Nasal cavity respiratory epithelium epithelial cell of viscerocranial mucosa (primary cell): ENCODE measurements around the gene LMAN1. TPM values are rescaled to one million over a fixed set of nuclear protein-coding genes. Genes with fewer than 3 reads are reported as not detected.

ENCODE experiments used
- total RNA-seq: library from RNA; depleted of rRNA; stranded (reverse); fragments of >200 nt; gene quantifications from 2 replicates; pipeline ENCODE4 v1.2.3, GENCODE V29; 2014

LMAN1 gene, protein sequence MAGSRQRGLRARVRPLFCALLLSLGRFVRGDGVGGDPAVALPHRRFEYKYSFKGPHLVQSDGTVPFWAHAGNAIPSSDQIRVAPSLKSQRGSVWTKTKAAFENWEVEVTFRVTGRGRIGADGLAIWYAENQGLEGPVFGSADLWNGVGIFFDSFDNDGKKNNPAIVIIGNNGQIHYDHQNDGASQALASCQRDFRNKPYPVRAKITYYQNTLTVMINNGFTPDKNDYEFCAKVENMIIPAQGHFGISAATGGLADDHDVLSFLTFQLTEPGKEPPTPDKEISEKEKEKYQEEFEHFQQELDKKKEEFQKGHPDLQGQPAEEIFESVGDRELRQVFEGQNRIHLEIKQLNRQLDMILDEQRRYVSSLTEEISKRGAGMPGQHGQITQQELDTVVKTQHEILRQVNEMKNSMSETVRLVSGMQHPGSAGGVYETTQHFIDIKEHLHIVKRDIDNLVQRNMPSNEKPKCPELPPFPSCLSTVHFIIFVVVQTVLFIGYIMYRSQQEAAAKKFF
- total RNA-seq: 148 and 341 TPM in 2 replicates

DNA sequence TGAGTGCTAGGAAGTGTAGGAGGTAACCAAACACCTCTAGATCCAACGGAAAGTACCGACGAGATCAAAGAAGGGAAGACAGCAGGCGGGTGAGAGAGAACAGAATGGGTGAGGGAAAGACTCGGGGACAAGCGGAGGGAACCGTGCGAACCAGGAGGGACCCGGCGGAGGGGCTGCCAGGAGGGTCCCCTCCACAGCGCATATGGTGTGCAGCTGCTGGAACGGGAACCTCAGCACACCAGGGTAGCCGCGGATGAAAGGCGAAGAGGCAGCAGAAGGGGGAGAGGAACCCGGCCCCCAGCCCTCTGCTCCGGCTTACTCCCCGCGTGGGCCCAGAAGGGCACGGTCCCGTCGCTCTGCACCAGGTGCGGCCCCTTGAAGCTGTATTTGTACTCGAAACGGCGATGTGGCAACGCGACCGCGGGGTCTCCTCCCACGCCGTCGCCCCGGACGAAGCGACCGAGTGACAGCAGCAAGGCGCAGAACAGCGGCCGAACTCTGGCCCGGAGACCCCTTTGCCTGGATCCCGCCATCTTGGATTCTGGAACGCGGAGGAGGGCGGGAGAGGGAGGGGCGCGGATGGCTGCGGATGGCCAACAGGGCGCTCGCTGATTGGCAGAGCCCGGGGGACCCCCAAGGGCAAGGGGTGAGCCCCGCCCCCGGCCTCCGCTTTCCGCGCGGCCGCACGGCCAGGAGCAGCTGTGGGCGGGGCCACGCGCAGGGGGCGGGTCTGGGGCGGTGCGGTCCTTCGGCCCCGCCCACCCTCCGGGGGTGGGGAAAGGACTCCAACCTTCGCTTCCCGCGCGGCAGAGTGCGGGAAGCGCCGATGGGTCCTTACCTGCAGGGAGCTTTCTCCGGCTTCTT, at the start of gene LMAN1:
Gene LMAN1, minus strand, starts transcription at position 554 of the 864 bp plus-strand sequence. Its CDS starts 21 bp downstream, at position 533.

DNA sequence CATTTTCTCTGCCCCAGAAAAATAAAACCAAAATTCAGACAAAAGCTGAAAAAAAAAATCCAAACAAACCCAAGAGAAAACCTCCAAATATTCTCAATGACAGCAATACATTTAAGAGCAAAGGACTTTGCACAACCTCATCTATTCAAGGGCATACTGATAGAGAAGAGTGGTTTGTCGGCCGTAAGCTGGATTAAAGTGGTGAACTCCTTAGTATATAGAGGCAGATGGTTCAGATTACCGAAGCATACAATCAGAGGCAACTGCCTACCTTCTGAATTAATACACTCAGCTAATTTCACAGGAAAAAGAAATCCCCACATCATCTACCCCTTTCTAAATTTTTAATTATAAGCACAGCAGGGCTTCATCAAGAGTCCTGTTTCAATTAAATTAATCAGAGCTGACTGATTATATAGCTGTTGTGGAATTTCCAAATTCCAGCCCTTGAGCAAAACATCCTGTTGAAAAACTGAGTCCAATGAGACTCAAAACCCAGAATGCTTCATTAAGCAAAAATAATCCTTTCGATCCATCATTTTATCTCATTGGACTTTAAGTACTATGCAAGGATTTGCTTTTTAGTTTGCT, 40.5 kb downstream of the LMAN1 start, which contains the start of gene CPLX4:
Gene CPLX4, minus strand, starts transcription at position 190 of the 591 bp plus-strand sequence. Its CDS starts 187 bp downstream, at position 3.

Other genes with a start within 250 kb of the LMAN1 start
- 25.7 and 105 TPM in 2 replicates for gene SEC11C, start 219.4 kb downstream of the LMAN1 start, total RNA-seq
- gene GRP, start 139.1 kb downstream of the LMAN1 start, total RNA-seq: not detected in 2 replicates
- gene RAX, start 85.8 kb downstream of the LMAN1 start, total RNA-seq: not detected in 2 replicates
- gene CPLX4, start 40.6 kb downstream of the LMAN1 start, total RNA-seq: not detected in 2 replicates